ENCODE measurements around the gene PPP2R2C. TPM values are rescaled to one million over a fixed set of nuclear protein-coding genes. Genes with fewer than 3 reads are reported as not detected.

Gene PPP2R2C
- total RNA-seq, 1 experiment from 2014 or later = 8.1 TPM

GRCh38 chr4:6368096-6368495, 104.3 kb downstream of the PPP2R2C start:
- no CpG with 5 or more reads among the region's 10 CpGs for WGBS (ENCODE audit: extremely low coverage, insufficient read length, low lambda C conversion rate)
- no peak overlapping the region for H3K4me3 Mint-ChIP-seq
- Histone ChIP-seq H2AFZ (ENCODE audit: low read length) (no peak overlapping the region), H4K8ac (replicated peaks; ENCODE audit: insufficient read length, low read depth, low read length) (no peak overlapping the region), H3K27ac (ENCODE audit: insufficient read length, low read depth, low read length) (no peak overlapping the region), H2BK20ac (ENCODE audit: low read depth, low read length, poor library complexity, severe bottlenecking) (no peak overlapping the region), H2BK15ac (ENCODE audit: low read depth, low read length) (no peak overlapping the region), H4K91ac (ENCODE audit: insufficient read length, low read depth, low read length) (no peak overlapping the region), H2BK5ac (ENCODE audit: insufficient read length, low read length) (no peak overlapping the region), H3K23ac (ENCODE audit: insufficient read length, low read depth, low read length) (no peak overlapping the region), H3K4ac (ENCODE audit: low read depth, low read length) (no peak overlapping the region), H3K27me3 (ENCODE audit: insufficient read depth, low read length) (no peaks in the 10 kb centered on the region), H2BK120ac (ENCODE audit: low read depth, low read length, poor library complexity, severe bottlenecking) (no peak overlapping the region), H4K5ac (ENCODE audit: insufficient read length, low read depth, low read length) (no peak overlapping the region), H3K79me2 (ENCODE audit: insufficient read depth, low read length) (no peaks in the 10 kb centered on the region), H3K14ac (ENCODE audit: insufficient read depth, low read length) (no peak overlapping the region; the same call in 1 of the 2 replicates), H3K79me1 (ENCODE audit: insufficient read depth, low read depth, low read length, poor library complexity, severe bottlenecking) (no peaks in the 10 kb centered on the region), H3K56ac (ENCODE audit: insufficient read length, low read depth, low read length) (no peak overlapping the region), H3K23me2 (ENCODE audit: insufficient read length, low read depth, low read length, poor library complexity, severe bottlenecking) (no peaks in the 10 kb centered on the region), H3K9ac (ENCODE audit: extremely low read depth, insufficient read length, low read length) (no peak overlapping the region), H3K18ac (ENCODE audit: insufficient read length, low read depth, low read length) (no peak overlapping the region), H3T11ph (ENCODE audit: low read length) (no peak overlapping the region), H3K9me3 (ENCODE audit: control insufficient read depth, low read depth, low read length) (no peaks in the 10 kb centered on the region), H3K4me2 (ENCODE audit: insufficient read depth, insufficient read length, low read length) (no peak overlapping the region), H4K20me1 (ENCODE audit: control insufficient read depth, insufficient read depth, insufficient read length) (no peaks in the 10 kb centered on the region), H2AK5ac (ENCODE audit: insufficient read length, low read length) (no peak overlapping the region), H3K4me1 (ENCODE audit: insufficient read depth, low read length) (no peaks in the 10 kb centered on the region), H2BK12ac (ENCODE audit: insufficient read length, low read depth, low read length) (no peak overlapping the region)
- H3K9me3 Mint-ChIP-seq = no peaks in the 10 kb centered on the region; a peak in 1 of 5 replicates
- peaks cover 12% of the 10 kb centered on the region for H3K27me3 Mint-ChIP-seq (ENCODE audit: low read depth)
- no peak for DNase-seq
- TF ChIP-seq, protein P1, sequence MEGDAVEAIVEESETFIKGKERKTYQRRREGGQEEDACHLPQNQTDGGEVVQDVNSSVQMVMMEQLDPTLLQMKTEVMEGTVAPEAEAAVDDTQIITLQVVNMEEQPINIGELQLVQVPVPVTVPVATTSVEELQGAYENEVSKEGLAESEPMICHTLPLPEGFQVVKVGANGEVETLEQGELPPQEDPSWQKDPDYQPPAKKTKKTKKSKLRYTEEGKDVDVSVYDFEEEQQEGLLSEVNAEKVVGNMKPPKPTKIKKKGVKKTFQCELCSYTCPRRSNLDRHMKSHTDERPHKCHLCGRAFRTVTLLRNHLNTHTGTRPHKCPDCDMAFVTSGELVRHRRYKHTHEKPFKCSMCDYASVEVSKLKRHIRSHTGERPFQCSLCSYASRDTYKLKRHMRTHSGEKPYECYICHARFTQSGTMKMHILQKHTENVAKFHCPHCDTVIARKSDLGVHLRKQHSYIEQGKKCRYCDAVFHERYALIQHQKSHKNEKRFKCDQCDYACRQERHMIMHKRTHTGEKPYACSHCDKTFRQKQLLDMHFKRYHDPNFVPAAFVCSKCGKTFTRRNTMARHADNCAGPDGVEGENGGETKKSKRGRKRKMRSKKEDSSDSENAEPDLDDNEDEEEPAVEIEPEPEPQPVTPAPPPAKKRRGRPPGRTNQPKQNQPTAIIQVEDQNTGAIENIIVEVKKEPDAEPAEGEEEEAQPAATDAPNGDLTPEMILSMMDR (conservative IDR thresholded peaks at IDR 0.05) = no peak
- peaks cover 17 to 32% of the 10 kb centered on the region in 2 experiments for H3K4me1 Mint-ChIP-seq
- peak overlapping the region in 1 of 3 experiments; percentile 12; a peak in 1 of 7 replicates for H3K27ac Mint-ChIP-seq
- no peaks in the 10 kb centered on the region for H3K36me3 Mint-ChIP-seq (ENCODE audit: insufficient read depth in 1 of 3, low read depth in 3 of 3)

Measured in H9 (cell line).